Endothelial cell of umbilical vein (primary cell): ENCODE results near the gene PLBD1.

Experiments used
- EZH2 ChIP-seq: IDR thresholded peaks from 2 replicates; pipeline ENCODE4 v1.6.1; 2012; ENCODE audit warnings: borderline replicate concordance, low read depth, mild to moderate bottlenecking, moderate library complexity, low read length, inconsistent platforms; ENCODE audit not compliant: severe bottlenecking
- FOS ChIP-seq: IDR thresholded peaks from 2 replicates; pipeline ENCODE4 v1.6.1; 2011; ENCODE audit warnings: mild to moderate bottlenecking, low read length, moderate library complexity, borderline replicate concordance; ENCODE audit not compliant: insufficient read depth
- GATA2 ChIP-seq: IDR thresholded peaks from 2 replicates; pipeline ENCODE4 v1.7.0; 2011; ENCODE audit warnings: low read depth, mild to moderate bottlenecking, moderate library complexity, mixed read lengths, low read length; ENCODE audit not compliant: insufficient read length, insufficient read depth
- JUN ChIP-seq: IDR thresholded peaks from 2 replicates; pipeline ENCODE4 v1.6.1; 2011; ENCODE audit warnings: borderline replicate concordance, low read depth; ENCODE audit not compliant: insufficient read length, insufficient read depth
- MYC ChIP-seq: IDR thresholded peaks from one replicate; pipeline ENCODE4 v1.6.1; 2011; ENCODE audit warnings: mild to moderate bottlenecking, low read depth, low read length
- POLR2A ChIP-seq: IDR thresholded peaks from 2 replicates; pipeline ENCODE4 v1.6.1; 2012; ENCODE audit warnings: low read depth, mild to moderate bottlenecking, control low read depth, low read length
- POLR2AphosphoS5 ChIP-seq: IDR thresholded peaks from 2 replicates; pipeline ENCODE4 v1.6.1; 2012; ENCODE audit warnings: low read depth, mild to moderate bottlenecking, control low read depth, low read length, moderate library complexity; ENCODE audit not compliant: insufficient read depth
- TF ChIP-seq, protein P1 (sequence below), 2 donors: IDR thresholded peaks; 1 replicate in 1 of 2; 2 replicates in 1 of 2; pipeline ENCODE4 v1.5.1; 2011; ENCODE audit warnings: low read length in 2 of 2, mild to moderate bottlenecking in 2 of 2, moderate library complexity in 2 of 2, control low read depth in 1 of 2, inconsistent platforms in 1 of 2, low read depth in 1 of 2; ENCODE audit not compliant: insufficient read depth in 1 of 2; ENCODE audit errors: extremely low read depth in 1 of 2
- TF ChIP-seq, protein P2 (sequence below): IDR thresholded peaks from 2 replicates; pipeline ENCODE4 v1.6.1; 2011; ENCODE audit not compliant: insufficient read depth, insufficient read length

DNA sequence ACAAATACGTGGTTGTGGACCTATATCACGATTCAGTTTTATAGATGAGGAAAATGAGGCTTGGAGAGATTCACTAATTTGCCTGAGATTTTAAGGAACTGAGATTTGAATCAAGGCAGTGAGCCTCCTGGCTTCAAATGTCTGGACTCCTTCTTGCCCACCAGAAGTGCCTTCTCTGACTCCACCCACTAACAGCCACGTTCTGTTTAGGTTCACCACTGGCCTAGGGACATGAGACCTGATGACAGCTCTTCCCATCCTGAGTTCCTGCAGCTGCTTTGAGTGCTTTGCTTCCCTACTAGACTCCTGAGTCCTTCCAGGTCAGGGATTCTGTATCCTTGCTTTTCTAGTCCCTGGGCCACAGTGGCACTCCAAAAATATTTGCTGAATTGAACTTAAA is 57.1 kb downstream of the PLBD1 start:
- TF ChIP-seq, protein P1, sequence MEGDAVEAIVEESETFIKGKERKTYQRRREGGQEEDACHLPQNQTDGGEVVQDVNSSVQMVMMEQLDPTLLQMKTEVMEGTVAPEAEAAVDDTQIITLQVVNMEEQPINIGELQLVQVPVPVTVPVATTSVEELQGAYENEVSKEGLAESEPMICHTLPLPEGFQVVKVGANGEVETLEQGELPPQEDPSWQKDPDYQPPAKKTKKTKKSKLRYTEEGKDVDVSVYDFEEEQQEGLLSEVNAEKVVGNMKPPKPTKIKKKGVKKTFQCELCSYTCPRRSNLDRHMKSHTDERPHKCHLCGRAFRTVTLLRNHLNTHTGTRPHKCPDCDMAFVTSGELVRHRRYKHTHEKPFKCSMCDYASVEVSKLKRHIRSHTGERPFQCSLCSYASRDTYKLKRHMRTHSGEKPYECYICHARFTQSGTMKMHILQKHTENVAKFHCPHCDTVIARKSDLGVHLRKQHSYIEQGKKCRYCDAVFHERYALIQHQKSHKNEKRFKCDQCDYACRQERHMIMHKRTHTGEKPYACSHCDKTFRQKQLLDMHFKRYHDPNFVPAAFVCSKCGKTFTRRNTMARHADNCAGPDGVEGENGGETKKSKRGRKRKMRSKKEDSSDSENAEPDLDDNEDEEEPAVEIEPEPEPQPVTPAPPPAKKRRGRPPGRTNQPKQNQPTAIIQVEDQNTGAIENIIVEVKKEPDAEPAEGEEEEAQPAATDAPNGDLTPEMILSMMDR (IDR thresholded peaks at IDR 0.05; ENCODE audit: extremely low read depth in 1 of 2, insufficient read depth in 1 of 2, low read depth in 1 of 2, low read length in 2 of 2): no peak
- no peak for TF ChIP-seq POLR2A
- TF ChIP-seq POLR2AphosphoS5: no peak
- TF ChIP-seq MYC: no peak
- TF ChIP-seq EZH2: no peak
- no peak for TF ChIP-seq GATA2
- TF ChIP-seq, protein P2, sequence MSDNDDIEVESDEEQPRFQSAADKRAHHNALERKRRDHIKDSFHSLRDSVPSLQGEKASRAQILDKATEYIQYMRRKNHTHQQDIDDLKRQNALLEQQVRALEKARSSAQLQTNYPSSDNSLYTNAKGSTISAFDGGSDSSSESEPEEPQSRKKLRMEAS: no peak
- no peak for TF ChIP-seq FOS
- no peak for TF ChIP-seq JUN
